H9 (cell line): ENCODE measurements around the gene OR2F2. TPM values are rescaled to one million over a fixed set of nuclear protein-coding genes. Genes with fewer than 3 reads are reported as not detected.
A peak's percentile ranks its signal among the peaks of the same experiment; 100 is the strongest.

Experiments used
- DNase-seq: peaks from one replicate; pipeline ENCODE4 v3.0.0-alpha.2; 2017
- H2AFZ ChIP-seq: one replicate; pipeline ENCODE4 v1.6.1; 2013; ENCODE audit warnings: mild to moderate bottlenecking, low read length, control low read depth, moderate library complexity
- H2AK5ac ChIP-seq: 2 replicates; pipeline ENCODE4 v1.6.1; 2013; ENCODE audit warnings: low read length, control low read depth, mixed read lengths; ENCODE audit not compliant: insufficient read length
- H2BK120ac ChIP-seq: one replicate; pipeline ENCODE4 v1.6.1; 2013; ENCODE audit warnings: low read depth, mild to moderate bottlenecking, low read length, control low read depth, inconsistent platforms; ENCODE audit not compliant: poor library complexity, severe bottlenecking
- H2BK12ac ChIP-seq: 2 replicates; pipeline ENCODE4 v1.6.1; 2013; ENCODE audit warnings: low read length, control low read depth, mixed read lengths, low read depth; ENCODE audit not compliant: insufficient read length
- H2BK15ac ChIP-seq: 2 replicates; pipeline ENCODE4 v1.6.1; 2013; ENCODE audit warnings: low read depth, low read length, control low read depth
- H2BK20ac ChIP-seq: one replicate; pipeline ENCODE4 v1.6.1; 2013; ENCODE audit warnings: low read depth, mild to moderate bottlenecking, low read length, control low read depth, inconsistent platforms; ENCODE audit not compliant: poor library complexity, severe bottlenecking
- H2BK5ac ChIP-seq: 2 replicates; pipeline ENCODE4 v1.6.1; 2013; ENCODE audit warnings: low read length, control low read depth, mixed read lengths; ENCODE audit not compliant: insufficient read length
- H3K14ac ChIP-seq: 2 replicates; pipeline ENCODE4 v1.6.1; 2013; ENCODE audit warnings: low read length, control low read depth; ENCODE audit not compliant: insufficient read depth
- H3K18ac ChIP-seq: 2 replicates; pipeline ENCODE4 v1.6.1; 2013; ENCODE audit warnings: low read depth, mild to moderate bottlenecking, mixed read lengths, low read length, control low read depth; ENCODE audit not compliant: insufficient read length
- H3K23ac ChIP-seq: 2 replicates; pipeline ENCODE4 v1.6.1; 2013; ENCODE audit warnings: low read length, control low read depth, mixed read lengths, low read depth; ENCODE audit not compliant: insufficient read length
- H3K23me2 ChIP-seq: 2 replicates; pipeline ENCODE4 v1.6.1; 2013; ENCODE audit warnings: low read depth, mild to moderate bottlenecking, mixed read lengths, low read length, control low read depth; ENCODE audit not compliant: insufficient read length, poor library complexity, severe bottlenecking
- H3K27ac ChIP-seq: 2 replicates; pipeline ENCODE4 v1.5.1; 2013; ENCODE audit warnings: low read length, control low read depth, mixed read lengths, low read depth; ENCODE audit not compliant: insufficient read length
- H3K27me3 ChIP-seq: 2 replicates; pipeline ENCODE4 v1.6.1; 2013; ENCODE audit warnings: low read length, control low read depth, inconsistent platforms; ENCODE audit not compliant: insufficient read depth
- H3K4ac ChIP-seq: 2 replicates; pipeline ENCODE4 v1.6.1; 2013; ENCODE audit warnings: low read depth, mild to moderate bottlenecking, control low read depth, inconsistent platforms, low read length, moderate library complexity
- H3K4me1 ChIP-seq: 2 replicates; pipeline ENCODE4 v1.6.1; 2013; ENCODE audit warnings: low read length, control low read depth, inconsistent platforms; ENCODE audit not compliant: insufficient read depth
- H3K4me2 ChIP-seq: 2 replicates; pipeline ENCODE4 v1.6.1; 2013; ENCODE audit warnings: low read length, control low read depth, mixed read lengths; ENCODE audit not compliant: insufficient read length, insufficient read depth
- H3K56ac ChIP-seq: 2 replicates; pipeline ENCODE4 v1.6.1; 2013; ENCODE audit warnings: low read depth, mild to moderate bottlenecking, mixed read lengths, low read length, control low read depth; ENCODE audit not compliant: insufficient read length
- H3K79me1 ChIP-seq: 2 replicates; pipeline ENCODE4 v1.6.1; 2013; ENCODE audit warnings: low read depth, mild to moderate bottlenecking, moderate library complexity, low read length, control low read depth, inconsistent platforms; ENCODE audit not compliant: insufficient read depth, poor library complexity, severe bottlenecking
- H3K79me2 ChIP-seq: 2 replicates; pipeline ENCODE4 v1.6.1; 2013; ENCODE audit warnings: low read length, control low read depth, inconsistent platforms; ENCODE audit not compliant: insufficient read depth
- H3K9ac ChIP-seq: 2 replicates; pipeline ENCODE4 v1.6.1; 2013; ENCODE audit warnings: low read length, control low read depth, mixed read lengths; ENCODE audit not compliant: insufficient read length; ENCODE audit errors: extremely low read depth
- H3K9me3 ChIP-seq: one replicate; pipeline ENCODE4 v1.6.1; 2013; ENCODE audit warnings: low read depth, low read length, inconsistent platforms; ENCODE audit not compliant: control insufficient read depth
- H3T11ph ChIP-seq: one replicate; pipeline ENCODE4 v1.6.1; 2013; ENCODE audit warnings: mild to moderate bottlenecking, low read length, control low read depth, inconsistent platforms
- H4K20me1 ChIP-seq: one replicate; pipeline ENCODE4 v1.6.1; 2013; ENCODE audit not compliant: control insufficient read depth, insufficient read length, insufficient read depth
- H4K5ac ChIP-seq: 2 replicates; pipeline ENCODE4 v1.6.1; 2013; ENCODE audit warnings: low read depth, mild to moderate bottlenecking, mixed read lengths, low read length, control low read depth; ENCODE audit not compliant: insufficient read length
- H4K8ac ChIP-seq: replicated peaks from 2 replicates; pipeline ENCODE4 v1.6.1; 2013; ENCODE audit warnings: low read length, control low read depth, mixed read lengths, low read depth; ENCODE audit not compliant: insufficient read length
- H4K91ac ChIP-seq: 2 replicates; pipeline ENCODE4 v1.6.1; 2013; ENCODE audit warnings: low read depth, mild to moderate bottlenecking, moderate library complexity, mixed read lengths, low read length, control low read depth; ENCODE audit not compliant: insufficient read length
- H3K27ac Mint-ChIP-seq, 3 experiments: 2 replicates in 2 of 3; 3 replicates in 1 of 3; pipeline ENCODE4 v1.8.0; 2020 to 2021; ENCODE audit warnings: mixed read lengths in 3 of 3, mild to moderate bottlenecking in 1 of 3, moderate library complexity in 1 of 3
- H3K27me3 Mint-ChIP-seq: 2 replicates; pipeline ENCODE4 v1.8.0; 2021; ENCODE audit warnings: low read depth, mild to moderate bottlenecking, moderate library complexity, mixed read lengths
- H3K36me3 Mint-ChIP-seq, 3 experiments: 2 replicates in 2 of 3; 3 replicates in 1 of 3; pipeline ENCODE4 v1.8.0; 2020 to 2021; ENCODE audit warnings: low read depth in 3 of 3, mixed read lengths in 3 of 3; ENCODE audit not compliant: insufficient read depth in 1 of 3
- H3K4me1 Mint-ChIP-seq, 2 experiments: 2 replicates each; pipeline ENCODE4 v1.8.0; 2020; ENCODE audit warnings: mixed read lengths in 2 of 2
- H3K4me3 Mint-ChIP-seq, 2 experiments: 2 replicates in 1 of 2; 3 replicates in 1 of 2; pipeline ENCODE4 v1.8.0; 2020 to 2021; ENCODE audit warnings: mild to moderate bottlenecking in 2 of 2, mixed read lengths in 2 of 2, moderate library complexity in 1 of 2
- H3K9me3 Mint-ChIP-seq, 2 experiments: 2 replicates in 1 of 2; 3 replicates in 1 of 2; pipeline ENCODE4 v1.8.0; 2020; ENCODE audit warnings: mild to moderate bottlenecking in 2 of 2, mixed read lengths in 2 of 2, moderate library complexity in 1 of 2
- CTCF ChIP-seq: fragments of 200-600 bp; sonication (generic); conservative IDR thresholded peaks from 3 replicates; pipeline ENCODE4 v1.8.0; 2021; ENCODE audit warnings: antibody characterized with exemption, mild to moderate bottlenecking
- WGBS: extraction: QIAGEN DNeasy Blood & Tissue Kit; methylation state at CpG from one replicate; pipeline ENCODE4 v1.1.7; 2013; ENCODE audit warnings: missing lambda C conversion rate, low lambda C conversion rate, mixed read lengths; ENCODE audit not compliant: insufficient read length; ENCODE audit errors: extremely low coverage; 5-methylcytosine and 5-hydroxymethylcytosine counted together
- total RNA-seq: library from RNA; stranded (reverse); gene quantifications from 2 replicates; pipeline ENCODE4 v1.2.1, GENCODE V29; 2021

OR2F2 gene
- total RNA-seq, 1 experiment from 2014 or later = not detected

- H3K4ac ChIP-seq = no peak overlapping the region
- H3K9me3 ChIP-seq = no peaks in the 10 kb centered on the region
- no peak overlapping the region for H2BK15ac ChIP-seq
- no peak for DNase-seq
- no peak overlapping the region for H4K91ac ChIP-seq
- Mint-ChIP-seq H3K27ac (peak overlapping the region in 1 of 3 experiments; percentile 55; a peak in 1 of 7 replicates), H3K36me3 (peaks cover 14 to 26% (median 19%) of the 10 kb centered on the region in 3 experiments), H3K4me3 (peak overlapping the region; percentile 33 to 68; a peak in 2 of 5 replicates), H3K27me3 (peaks cover 6% of the 10 kb centered on the region), H3K9me3 (peaks cover 16 to 19% of the 10 kb centered on the region in 2 experiments), H3K4me1 (peaks cover 21 to 34% of the 10 kb centered on the region in 2 experiments)
- no peak overlapping the region for H3K4me2 ChIP-seq
- H3K4me1 ChIP-seq = 0 out of 2 replicates have a peak, but pooled peaks cover 5% of the 10 kb centered on the region
- no peak overlapping the region for H3T11ph ChIP-seq
- no peaks in the 10 kb centered on the region for H3K27me3 ChIP-seq
- H3K56ac ChIP-seq = no peak overlapping the region
- H3K18ac ChIP-seq = no peak overlapping the region
- H4K20me1 ChIP-seq = no peaks in the 10 kb centered on the region
- TF ChIP-seq CTCF = no peak
- no peak overlapping the region for H4K8ac ChIP-seq
- no peak overlapping the region for H2BK20ac ChIP-seq
- H3K14ac ChIP-seq = no peak overlapping the region
- H3K23me2 ChIP-seq = peaks cover 16% of the 10 kb centered on the region
- H3K27ac ChIP-seq = no peak overlapping the region
- H3K9ac ChIP-seq = no peak overlapping the region
- no peak overlapping the region for H3K23ac ChIP-seq
- no peak overlapping the region for H2BK5ac ChIP-seq
- peaks cover 3% of the 10 kb centered on the region for H3K79me1 ChIP-seq
- H2AFZ ChIP-seq = no peak overlapping the region
- no peak overlapping the region for H2BK120ac ChIP-seq
- WGBS = no CpG with 5 or more reads among the region's 3 CpGs
- H3K79me2 ChIP-seq = no peaks in the 10 kb centered on the region; the same call in 1 of the 2 replicates
- H2AK5ac ChIP-seq = no peak overlapping the region
- H4K5ac ChIP-seq = no peak overlapping the region
- H2BK12ac ChIP-seq = no peak overlapping the region
Observed at GRCh38 chr7:143885951-143886350, 49.1 kb upstream of the OR2F2 start.
